OCI-LY1 (cell line): Measurements from ENCODE around the gene NCAPH2.

Experiments
- H2AFZ ChIP-seq: fragments of 200-600 bp; sonication (generic), shearing (Covaris generic); 2 replicates; pipeline ENCODE4 v1.6.0; 2014; ENCODE audit warnings: antibody characterized with exemption, mild to moderate bottlenecking, low read length
- H3F3A ChIP-seq: fragments of 200-600 bp; sonication (generic), shearing (Covaris generic); 2 replicates; pipeline ENCODE4 v1.6.0; 2014; ENCODE audit warnings: mild to moderate bottlenecking, antibody characterized with exemption, low read length, moderate library complexity; ENCODE audit not compliant: insufficient read depth
- H3K27ac ChIP-seq: fragments of 200-600 bp; sonication (generic); 2 replicates; pipeline ENCODE4 v1.5.1; 2014; ENCODE audit warnings: low read length, mixed run types, mild to moderate bottlenecking, low read depth; ENCODE audit not compliant: poor library complexity, severe bottlenecking
- H3K27me3 ChIP-seq: fragments of 200-600 bp; sonication (generic); 2 replicates; pipeline ENCODE4 v1.6.0; 2014; ENCODE audit warnings: antibody characterized with exemption, mild to moderate bottlenecking, low read length, moderate library complexity; ENCODE audit not compliant: insufficient read depth
- H3K36me3 ChIP-seq: fragments of 200-600 bp; sonication (generic); 2 replicates; pipeline ENCODE4 v1.6.1; 2014; ENCODE audit warnings: mild to moderate bottlenecking, antibody characterized with exemption, low read length, moderate library complexity, mixed read lengths; ENCODE audit not compliant: insufficient read depth
- H3K4me1 ChIP-seq: fragments of 200-600 bp; sonication (generic); 2 replicates; pipeline ENCODE4 v1.5.1; 2014; ENCODE audit warnings: mild to moderate bottlenecking, low read length, moderate library complexity; ENCODE audit not compliant: insufficient read depth, severe bottlenecking
- H3K4me2 ChIP-seq: fragments of 200-600 bp; sonication (generic), shearing (Covaris generic); 2 replicates; pipeline ENCODE4 v1.6.1; 2014; ENCODE audit warnings: low read length
- H3K4me3 ChIP-seq: fragments of 200-600 bp; sonication (generic); 2 replicates; pipeline ENCODE4 v1.5.1; 2014; ENCODE audit warnings: low read length, low read depth, mild to moderate bottlenecking, mixed read lengths; ENCODE audit not compliant: poor library complexity, severe bottlenecking
- H3K79me2 ChIP-seq: fragments of 200-600 bp; shearing (Covaris generic); 2 replicates; pipeline ENCODE4 v1.6.1; 2016; ENCODE audit warnings: mixed run types, low read length, mixed read lengths; ENCODE audit not compliant: insufficient read depth
- H3K9ac ChIP-seq: fragments of 200-600 bp; sonication (generic), shearing (Covaris generic); 2 replicates; pipeline ENCODE4 v1.6.1; 2014; ENCODE audit warnings: mild to moderate bottlenecking, low read length, mixed read lengths
- H3K9me2 ChIP-seq: fragments of 200-600 bp; sonication (generic), shearing (Covaris generic); 2 replicates; pipeline ENCODE4 v1.6.1; 2014; ENCODE audit warnings: low read depth, mild to moderate bottlenecking, low read length, mixed read lengths
- H3K9me3 ChIP-seq: fragments of 200-600 bp; shearing (Covaris generic); 2 replicates; pipeline ENCODE4 v1.6.1; 2014; ENCODE audit warnings: low read length, mixed read lengths
- H4K20me1 ChIP-seq: fragments of 200-600 bp; sonication (generic), shearing (Covaris generic); 2 replicates; pipeline ENCODE4 v1.6.0; 2016; ENCODE audit warnings: mild to moderate bottlenecking, low read length; ENCODE audit not compliant: insufficient read depth
- CTCF ChIP-seq: fragments of 200-600 bp; sonication (generic), shearing (Covaris generic); IDR thresholded peaks from 2 replicates; pipeline ENCODE4 v1.5.1; 2017; ENCODE audit warnings: mild to moderate bottlenecking, antibody characterized with exemption, low read length, moderate library complexity, mixed read lengths
- EZH2 ChIP-seq: fragments of 200-600 bp; sonication (generic), shearing (Covaris generic); IDR thresholded peaks from 2 replicates; pipeline ENCODE4 v1.8.0; 2017; ENCODE audit warnings: borderline replicate concordance, mixed run types, mild to moderate bottlenecking, antibody characterized with exemption, low read length, moderate library complexity, mixed read lengths

The NCAPH2 gene

GRCh38 chr22:50469377-50470305, 38.4 kb upstream of the NCAPH2 start:
- Histone ChIP-seq H3K4me3 (peak overlapping the region; percentile 88), H3K4me1 (peaks cover 72% of the 10 kb centered on the region), H3K9me3 (no peaks in the 10 kb centered on the region), H3K9me2 (no peaks in the 10 kb centered on the region), H3K27me3 (no peaks in the 10 kb centered on the region), H3K36me3 (peaks cover 28% of the 10 kb centered on the region), H4K20me1 (no peaks in the 10 kb centered on the region), H3K27ac (peak overlapping the region; percentile 98), H2AFZ (no peak overlapping the region), H3F3A (no peaks in the 10 kb centered on the region), H3K4me2 (peak overlapping the region; percentile 86), H3K9ac (peak overlapping the region; percentile 74), H3K79me2 (peaks cover 26% of the 10 kb centered on the region)
- TF ChIP-seq EZH2 (no peak), CTCF (no peak)

GRCh38 chr22:50470491-50470890, 37.5 kb upstream of the NCAPH2 start:
- Histone ChIP-seq H3K27ac (peak overlapping the region; percentile 98), H3K9me3 (no peaks in the 10 kb centered on the region), H2AFZ (no peak overlapping the region), H3K4me1 (peaks cover 76% of the 10 kb centered on the region), H3K36me3 (peaks cover 19% of the 10 kb centered on the region), H3K4me3 (peak overlapping the region; percentile 88), H3K9ac (peak overlapping the region; percentile 74), H3K27me3 (no peaks in the 10 kb centered on the region), H3F3A (no peaks in the 10 kb centered on the region), H3K79me2 (peaks cover 26% of the 10 kb centered on the region), H3K9me2 (no peaks in the 10 kb centered on the region), H4K20me1 (no peaks in the 10 kb centered on the region), H3K4me2 (peak overlapping the region; percentile 86)
- TF ChIP-seq EZH2, result no peak
- no peak for TF ChIP-seq CTCF

- H3K9me3 ChIP-seq, result no peaks in the 10 kb centered on the region
- peak overlapping the region; percentile 74 for H3K9ac ChIP-seq
- peak overlapping the region; percentile 88 for H3K4me3 ChIP-seq
- peak overlapping the region; percentile 98 for H3K27ac ChIP-seq
- H3F3A ChIP-seq, result no peaks in the 10 kb centered on the region
- no peak overlapping the region for H2AFZ ChIP-seq
- peaks cover 78% of the 10 kb centered on the region for H3K4me1 ChIP-seq
- peak overlapping the region; percentile 86 for H3K4me2 ChIP-seq
- H3K9me2 ChIP-seq, result no peaks in the 10 kb centered on the region
- H3K36me3 ChIP-seq, result peaks cover 11% of the 10 kb centered on the region
- no peaks in the 10 kb centered on the region for H4K20me1 ChIP-seq
- no peaks in the 10 kb centered on the region for H3K27me3 ChIP-seq
- TF ChIP-seq CTCF, result no peak
- no peak for TF ChIP-seq EZH2
- H3K79me2 ChIP-seq, result peaks cover 26% of the 10 kb centered on the region
Observed at GRCh38 chr22:50471197-50471847, 36.7 kb upstream of the NCAPH2 start.
